NB4 (cell line): ENCODE measurements around the gene RIGI.

ENCODE experiments used
- CTCF ChIP-seq: IDR thresholded peaks from one replicate; pipeline ENCODE4 v1.5.1; 2012; ENCODE audit warnings: low read depth, low read length
- MYC ChIP-seq: IDR thresholded peaks from 2 replicates; pipeline ENCODE4 v1.6.1; 2011; ENCODE audit warnings: low read depth, low read length
- POLR2A ChIP-seq: IDR thresholded peaks from 2 replicates; pipeline ENCODE4 v1.6.1; 2011; ENCODE audit warnings: mild to moderate bottlenecking; ENCODE audit not compliant: insufficient read length; ENCODE audit errors: extremely low read depth

GRCh38 chr9:32571969-32572899 lies 46.2 kb upstream of the RIGI start:
- TF ChIP-seq CTCF (peak; percentile 98), POLR2A (no peak), MYC (peak; percentile 84)
